Lung (tissue), 12 donors: ENCODE measurements around the gene DOK4. TPM values are rescaled to one million over a fixed set of nuclear protein-coding genes. Genes with fewer than 3 reads are reported as not detected.

ENCODE experiments used
- ATAC-seq: fragments of 200-7000 bp; cut with Tn5 transposase; one replicate; pipeline ENCODE4 v1.9.1; 2020; ENCODE audit warnings: moderate number of reproducible peaks; ENCODE audit not compliant: insufficient read depth, low FRiP score
- DNase-seq, 3 donors: peaks; one replicate each; pipeline ENCODE4 v3.0.0-alpha.2; 2013 to 2017
- H3K27ac ChIP-seq, 2 donors: one replicate each; pipeline ENCODE4 v1.5.1; 2013; ENCODE audit warnings: mild to moderate bottlenecking in 2 of 2, moderate library complexity in 2 of 2, control low read depth in 1 of 2, inconsistent platforms in 1 of 2, low read depth in 1 of 2, low read length in 1 of 2
- H3K27me3 ChIP-seq, 3 donors: one replicate each; pipeline ENCODE4 v1.5.1; 2013; ENCODE audit warnings: low read length in 2 of 3; ENCODE audit not compliant: control insufficient read depth in 3 of 3, insufficient read depth in 3 of 3
- H3K36me3 ChIP-seq, 4 donors: one replicate each; pipeline ENCODE4 v1.5.1; 2013; ENCODE audit warnings: low read length in 4 of 4, mild to moderate bottlenecking in 1 of 4, moderate library complexity in 1 of 4; ENCODE audit not compliant: control insufficient read depth in 4 of 4, insufficient read depth in 4 of 4
- H3K4me1 ChIP-seq, 5 donors: one replicate each; pipeline ENCODE4 v1.5.1; 2013; ENCODE audit warnings: low read length in 5 of 5, mild to moderate bottlenecking in 2 of 5, moderate library complexity in 1 of 5; ENCODE audit not compliant: control insufficient read depth in 5 of 5, insufficient read depth in 5 of 5
- H3K4me3 ChIP-seq: one replicate; pipeline ENCODE4 v1.5.1; 2013; ENCODE audit warnings: mild to moderate bottlenecking, control low read depth, moderate library complexity
- H3K9ac ChIP-seq, 2 donors: one replicate each; pipeline ENCODE4 v1.5.1; 2013; ENCODE audit warnings: low read length in 2 of 2, control low read depth in 1 of 2; ENCODE audit not compliant: insufficient read depth in 1 of 2
- H3K9me3 ChIP-seq, 4 donors: one replicate each; pipeline ENCODE4 v1.5.1; 2013; ENCODE audit warnings: low read length in 3 of 4, mild to moderate bottlenecking in 1 of 4, moderate library complexity in 1 of 4; ENCODE audit not compliant: control insufficient read depth in 4 of 4, insufficient read depth in 3 of 4
- CTCF ChIP-seq: IDR thresholded peaks from 2 replicates; pipeline ENCODE4 v1.5.1; 2012; ENCODE audit warnings: mild to moderate bottlenecking; ENCODE audit errors: control extremely low read depth, extremely low read depth
- WGBS, 2 donors: extraction: QIAGEN DNeasy Blood & Tissue Kit; methylation state at CpG; one replicate each; pipeline ENCODE4 v1.1.7; 2013; 5-methylcytosine and 5-hydroxymethylcytosine counted together
- polyA plus RNA-seq, 2 donors: library from polyadenylated mRNA; stranded (reverse); fragments of 200-250 nt; gene quantifications; one replicate each; pipeline ENCODE4 v1.2.1, GENCODE V29; 2013
- total RNA-seq, 2 donors: library from RNA; depleted of rRNA in 1 of 2; stranded (reverse); fragments of >200 nt in 1 of 2; gene quantifications; one replicate each; pipeline ENCODE4 v1.2.1, GENCODE V29; 2014 to 2021
- donor health status: control.
- donor health status: control.
- donor health status: Bipolar disorder and iron deficiency.
- donor health status: healthy.
- donor health status: DM: yes; HTN: yes; CAD: no.

Gene DOK4
- total and polyA plus RNA-seq, 4 donors: 19.7 to 58.2 (median 51.1) TPM

DNA sequence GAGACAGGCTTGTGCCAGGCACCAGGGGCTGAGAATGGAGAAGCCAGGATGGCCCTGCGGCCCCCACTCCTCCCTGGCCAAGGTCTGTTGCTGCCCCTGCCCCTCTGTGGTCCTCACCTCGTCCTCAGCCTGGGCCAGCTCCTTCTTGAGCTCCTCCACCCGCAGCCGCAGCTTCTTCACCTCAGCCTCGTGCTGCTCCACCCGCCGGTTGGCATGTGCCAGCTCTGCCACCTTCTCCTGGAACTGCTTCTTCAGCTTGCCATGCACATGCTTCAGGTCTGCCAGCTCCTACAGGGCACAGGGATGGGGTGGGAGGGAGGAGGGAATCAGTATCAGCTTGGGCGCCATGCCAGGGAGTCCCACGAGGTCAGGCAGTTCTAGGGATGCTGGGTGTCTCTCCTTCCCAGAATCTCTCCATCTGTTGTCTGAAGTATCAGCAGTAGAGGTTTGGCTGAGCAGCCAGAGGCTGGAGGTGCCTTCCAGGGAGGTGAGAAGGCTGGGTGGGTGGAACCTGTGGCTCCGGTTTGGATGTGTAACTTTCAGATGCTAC, 30.0 kb upstream of the DOK4 start:
- no peak overlapping the region for H3K4me3 ChIP-seq
- no peak overlapping the region for H3K27ac ChIP-seq
- 85 to 92% methylated on average over 10 of the region's 10 CpGs for whole genome bisulfite sequencing, 2 donors
- DNase-seq (no peak), ATAC-seq (no peak)
- no peak overlapping the region for H3K9ac ChIP-seq
- peaks cover 0 to 32% (median 16%) of the 10 kb centered on the region in 4 donors for H3K36me3 ChIP-seq
- TF ChIP-seq CTCF: no peak
- no peaks in the 10 kb centered on the region for H3K9me3 ChIP-seq
- no peaks in the 10 kb centered on the region for H3K27me3 ChIP-seq
- peaks cover 0 to 18% (median 3%) of the 10 kb centered on the region in 5 donors for H3K4me1 ChIP-seq

GRCh38 chr16:57514791-57515600, 28.7 kb upstream of the DOK4 start:
- Histone ChIP-seq H3K27ac (peak overlapping the region in 1 of 2 donors; percentile 34), H3K4me3 (no peak overlapping the region), H3K4me1 (peaks cover 0 to 18% (median 5%) of the 10 kb centered on the region in 5 donors), H3K36me3 (peaks cover 0 to 32% (median 16%) of the 10 kb centered on the region in 4 donors), H3K9ac (no peak overlapping the region), H3K9me3 (no peaks in the 10 kb centered on the region), H3K27me3 (no peaks in the 10 kb centered on the region)
- WGBS, 2 donors: 72 to 85% methylated on average over 23 of the region's 23 CpGs
- no peak for ATAC-seq
- DNase-seq: no peak
- TF ChIP-seq CTCF: no peak

- Histone ChIP-seq H3K4me1 (peaks cover 0 to 18% (median 5%) of the 10 kb centered on the region in 5 donors), H3K27me3 (no peaks in the 10 kb centered on the region), H3K27ac (peak overlapping the region in 1 of 2 donors; percentile 20), H3K36me3 (peaks cover 0 to 32% (median 15%) of the 10 kb centered on the region in 4 donors), H3K9ac (no peak overlapping the region), H3K9me3 (no peaks in the 10 kb centered on the region), H3K4me3 (no peak overlapping the region)
- DNase-seq: no peak
- ATAC-seq: no peak
- WGBS, 2 donors: 54 to 84% methylated on average over 4 of the region's 4 CpGs
- TF ChIP-seq CTCF: no peak
These were observed 28.1 kb upstream of the DOK4 start for GRCh38 chr16:57514371-57514770.
